ENCODE data around the gene HMCN2. TPM values are rescaled to one million over a fixed set of nuclear protein-coding genes. Genes with fewer than 3 reads are reported as not detected.

HMCN2 gene
- total RNA-seq, 1 donor from 2014 or later = not detected

DNA sequence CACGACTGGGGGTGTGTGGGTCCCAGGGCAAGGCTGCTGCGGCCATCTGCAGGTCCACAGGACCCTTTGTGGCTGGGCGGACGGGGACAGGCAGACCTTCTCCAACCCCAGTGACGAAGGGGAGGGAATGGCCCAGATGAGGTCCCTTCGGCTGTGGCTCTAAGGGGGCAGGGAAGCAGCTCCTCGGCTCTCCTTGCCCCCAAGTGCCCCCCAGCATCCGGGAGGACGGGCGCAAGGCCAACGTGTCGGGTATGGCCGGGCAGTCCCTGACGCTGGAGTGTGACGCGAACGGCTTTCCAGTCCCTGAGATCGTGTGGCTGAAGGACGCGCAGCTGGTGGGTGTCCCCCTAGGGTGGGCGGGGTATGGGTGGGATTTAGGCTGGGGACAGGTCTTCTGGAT lies 82.8 kb downstream of the HMCN2 start:
- TF ChIP-seq, protein P1, sequence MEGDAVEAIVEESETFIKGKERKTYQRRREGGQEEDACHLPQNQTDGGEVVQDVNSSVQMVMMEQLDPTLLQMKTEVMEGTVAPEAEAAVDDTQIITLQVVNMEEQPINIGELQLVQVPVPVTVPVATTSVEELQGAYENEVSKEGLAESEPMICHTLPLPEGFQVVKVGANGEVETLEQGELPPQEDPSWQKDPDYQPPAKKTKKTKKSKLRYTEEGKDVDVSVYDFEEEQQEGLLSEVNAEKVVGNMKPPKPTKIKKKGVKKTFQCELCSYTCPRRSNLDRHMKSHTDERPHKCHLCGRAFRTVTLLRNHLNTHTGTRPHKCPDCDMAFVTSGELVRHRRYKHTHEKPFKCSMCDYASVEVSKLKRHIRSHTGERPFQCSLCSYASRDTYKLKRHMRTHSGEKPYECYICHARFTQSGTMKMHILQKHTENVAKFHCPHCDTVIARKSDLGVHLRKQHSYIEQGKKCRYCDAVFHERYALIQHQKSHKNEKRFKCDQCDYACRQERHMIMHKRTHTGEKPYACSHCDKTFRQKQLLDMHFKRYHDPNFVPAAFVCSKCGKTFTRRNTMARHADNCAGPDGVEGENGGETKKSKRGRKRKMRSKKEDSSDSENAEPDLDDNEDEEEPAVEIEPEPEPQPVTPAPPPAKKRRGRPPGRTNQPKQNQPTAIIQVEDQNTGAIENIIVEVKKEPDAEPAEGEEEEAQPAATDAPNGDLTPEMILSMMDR (IDR thresholded peaks at IDR 0.05; ENCODE audit: insufficient read depth, low read length, poor library complexity, severe bottlenecking) = no peak
- no peak overlapping the region for H3K4me3 ChIP-seq (ENCODE audit: low read depth, low read length)

DNA sequence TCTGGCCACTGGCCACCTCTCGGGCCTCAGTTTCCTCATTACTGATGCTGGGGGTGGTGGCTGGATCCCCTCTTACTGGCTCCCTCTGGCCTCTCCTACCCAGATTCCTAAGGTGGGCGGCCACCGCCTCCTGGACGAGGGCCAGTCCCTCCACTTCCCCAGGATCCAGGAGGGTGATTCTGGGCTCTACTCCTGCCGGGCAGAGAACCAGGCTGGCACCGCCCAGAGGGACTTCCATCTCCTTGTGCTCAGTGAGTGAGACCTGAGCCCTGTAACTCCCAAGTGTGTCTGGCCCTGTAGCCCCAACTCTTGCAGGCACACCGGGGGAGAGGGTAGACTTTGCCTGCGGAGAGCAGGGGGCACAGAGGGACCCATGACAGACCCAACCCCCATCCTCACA lies 83.3 kb downstream of the HMCN2 start:
- Histone ChIP-seq H3K36me3 (ENCODE audit: control insufficient read depth, insufficient read depth, low read length) (no peaks in the 10 kb centered on the region), H3K4me3 (ENCODE audit: low read depth, low read length) (no peak overlapping the region), H3K27me3 (ENCODE audit: control insufficient read depth, insufficient read depth, low read length) (peaks cover 20% of the 10 kb centered on the region)
- TF ChIP-seq, protein P1 (IDR thresholded peaks at IDR 0.05; ENCODE audit: insufficient read depth, low read length, poor library complexity, severe bottlenecking) = no peak
- no peak for DNase-seq (ENCODE audit: low read depth)

More for the DNA sequence above, 82.8 kb downstream of the HMCN2 start:
- Histone ChIP-seq H3K36me3 (ENCODE audit: control insufficient read depth, insufficient read depth, low read length) (no peaks in the 10 kb centered on the region), H3K27me3 (ENCODE audit: control insufficient read depth, insufficient read depth, low read length) (peaks cover 20% of the 10 kb centered on the region)
- no peak for DNase-seq (ENCODE audit: low read depth)

DNA sequence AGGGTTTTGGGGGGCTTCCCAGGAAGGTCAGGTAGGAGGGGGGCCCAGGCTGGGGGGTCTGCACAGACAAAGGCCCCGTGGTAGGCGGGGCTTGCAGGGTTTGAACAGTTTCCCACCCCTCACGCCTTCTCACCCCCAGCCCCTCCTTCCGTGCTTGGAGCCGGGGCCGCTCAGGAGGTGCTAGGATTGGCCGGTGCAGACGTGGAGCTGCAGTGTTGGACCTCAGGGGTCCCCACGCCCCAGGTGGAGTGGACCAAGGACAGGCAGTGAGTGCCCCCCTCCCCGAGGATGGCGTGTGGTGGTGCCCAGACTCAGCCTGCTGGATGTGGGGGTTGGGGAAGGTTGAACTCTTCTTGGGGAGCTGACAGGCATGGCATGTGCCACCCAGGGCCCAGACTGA lies 83.8 kb downstream of the HMCN2 start:
- no peak for DNase-seq (ENCODE audit: low read depth)
- Histone ChIP-seq H3K27me3 (ENCODE audit: control insufficient read depth, insufficient read depth, low read length) (peaks cover 20% of the 10 kb centered on the region), H3K36me3 (ENCODE audit: control insufficient read depth, insufficient read depth, low read length) (no peaks in the 10 kb centered on the region), H3K4me3 (ENCODE audit: low read depth, low read length) (no peak overlapping the region)
- TF ChIP-seq, protein P1 (IDR thresholded peaks at IDR 0.05; ENCODE audit: insufficient read depth, low read length, poor library complexity, severe bottlenecking) = no peak

DNA sequence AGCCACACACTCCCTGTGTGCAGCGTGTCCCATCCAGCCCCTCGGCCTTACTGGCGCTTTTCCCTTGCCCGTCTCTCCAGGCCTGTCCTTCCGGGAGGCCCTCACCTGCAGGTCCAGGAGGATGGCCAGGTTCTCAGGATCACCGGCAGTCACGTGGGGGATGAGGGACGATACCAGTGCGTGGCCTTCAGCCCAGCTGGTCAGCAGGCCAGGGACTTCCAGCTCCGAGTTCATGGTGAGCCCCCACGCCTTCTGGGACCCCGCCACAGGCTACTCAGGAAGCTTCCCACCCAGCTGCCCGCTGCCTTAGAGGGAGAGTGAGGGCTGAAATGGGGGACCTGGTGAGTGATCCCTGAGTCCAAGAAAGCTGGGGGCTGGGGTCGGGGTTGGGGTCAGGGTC lies 85.8 kb downstream of the HMCN2 start:
- no peaks in the 10 kb centered on the region for H3K36me3 ChIP-seq (ENCODE audit: control insufficient read depth, insufficient read depth, low read length)
- no peak for DNase-seq (ENCODE audit: low read depth)
- TF ChIP-seq, protein P1 (IDR thresholded peaks at IDR 0.05; ENCODE audit: insufficient read depth, low read length, poor library complexity, severe bottlenecking) = no peak
- H3K27me3 ChIP-seq (ENCODE audit: control insufficient read depth, insufficient read depth, low read length) = peaks cover 15% of the 10 kb centered on the region
- no peak overlapping the region for H3K4me3 ChIP-seq (ENCODE audit: low read depth, low read length)

DNA sequence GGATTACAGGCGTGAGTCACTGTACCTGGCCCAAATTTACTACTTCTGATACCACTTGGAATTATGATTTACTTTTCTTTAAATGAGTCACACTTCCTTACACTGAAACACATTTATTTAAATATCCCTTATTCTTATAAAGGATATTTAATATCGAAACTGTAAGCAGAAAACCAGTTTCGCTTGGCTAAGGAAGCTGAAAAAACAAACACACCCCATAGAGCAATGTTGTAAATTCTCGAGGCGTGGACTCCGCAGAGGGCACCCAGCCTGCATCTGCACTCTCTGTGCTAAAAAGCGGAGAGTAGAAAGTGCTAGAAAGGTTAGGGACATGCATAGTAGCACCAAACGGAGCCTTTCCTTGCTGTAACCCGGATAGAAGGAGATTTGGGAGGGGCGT lies 86.5 kb downstream of the HMCN2 start:
- TF ChIP-seq, protein P1 (IDR thresholded peaks at IDR 0.05; ENCODE audit: insufficient read depth, low read length, poor library complexity, severe bottlenecking) = no peak
- H3K27me3 ChIP-seq (ENCODE audit: control insufficient read depth, insufficient read depth, low read length) = peaks cover 10% of the 10 kb centered on the region
- H3K4me3 ChIP-seq (ENCODE audit: low read depth, low read length) = no peak overlapping the region
- DNase-seq (ENCODE audit: low read depth) = no peak
- no peaks in the 10 kb centered on the region for H3K36me3 ChIP-seq (ENCODE audit: control insufficient read depth, insufficient read depth, low read length)

DNA sequence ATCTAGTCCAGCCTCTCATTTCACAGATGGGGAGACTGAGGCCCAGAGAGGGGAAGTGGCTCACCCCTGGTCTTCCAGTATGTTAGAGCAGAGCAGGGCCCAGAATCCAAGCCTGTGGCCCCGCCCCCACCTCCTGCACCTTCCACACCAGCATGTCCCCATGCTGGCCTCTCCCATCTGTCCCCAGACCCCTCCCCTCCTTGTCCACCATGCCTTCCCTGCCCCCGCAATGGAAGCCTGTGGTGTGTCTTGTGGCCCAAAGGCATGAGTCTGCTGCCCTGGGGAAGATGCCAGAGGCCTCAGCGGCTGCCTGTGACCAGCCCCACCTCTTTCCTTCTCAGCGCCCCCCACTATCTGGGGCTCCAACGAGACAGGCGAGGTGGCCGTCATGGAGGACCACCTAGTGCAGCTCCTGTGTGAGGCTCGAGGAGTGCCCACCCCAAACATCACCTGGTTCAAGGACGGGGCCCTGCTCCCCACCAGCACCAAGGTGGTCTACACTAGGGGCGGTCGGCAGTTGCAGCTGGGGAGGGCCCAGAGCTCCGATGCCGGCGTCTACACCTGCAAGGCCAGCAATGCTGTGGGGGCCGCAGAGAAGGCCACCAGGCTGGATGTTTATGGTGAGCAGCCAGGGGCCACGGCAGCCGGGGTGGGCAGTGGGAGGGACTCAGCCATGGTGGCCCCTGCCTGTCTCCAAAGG lies 87.2 kb downstream of the HMCN2 start:
- DNase-seq (ENCODE audit: low read depth) = no peak
- no peaks in the 10 kb centered on the region for H3K36me3 ChIP-seq (ENCODE audit: control insufficient read depth, insufficient read depth, low read length)
- H3K27me3 ChIP-seq (ENCODE audit: control insufficient read depth, insufficient read depth, low read length) = peaks cover 7% of the 10 kb centered on the region
- TF ChIP-seq, protein P1 (IDR thresholded peaks at IDR 0.05; ENCODE audit: insufficient read depth, low read length, poor library complexity, severe bottlenecking) = no peak
- no peak overlapping the region for H3K4me3 ChIP-seq (ENCODE audit: low read depth, low read length)

Data from kidney epithelial cell (primary cell).